Inflammatory macrophage treated with lipopolysaccharide for 1 hour (primary cell): Measurements from ENCODE around the gene DCC.

Source experiments
- DNase-seq, 2 donors: peaks; one replicate each; pipeline ENCODE4 v3.0.0-alpha.2; 2020 to 2022

The DCC gene

DNA sequence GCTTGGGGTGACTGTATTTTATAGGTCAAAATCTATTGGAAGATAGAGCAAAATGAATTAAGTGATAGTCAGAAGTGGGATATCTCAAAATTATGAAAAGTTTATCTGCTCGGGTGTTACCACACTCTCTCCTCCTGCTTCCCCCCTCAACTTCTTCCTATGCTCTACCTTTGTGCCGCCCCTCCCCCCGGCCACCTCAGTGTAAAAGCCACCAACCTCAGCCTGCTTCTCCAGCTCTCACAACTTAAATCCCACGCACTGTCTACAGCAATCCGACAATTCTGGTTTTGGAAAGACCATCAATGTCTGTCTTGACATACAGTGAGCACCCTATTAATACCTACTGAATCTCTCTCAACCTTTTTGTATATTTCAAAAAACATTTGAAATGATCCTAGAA, 164.6 kb downstream of the DCC start:
- DNase-seq, result no peak

DNA sequence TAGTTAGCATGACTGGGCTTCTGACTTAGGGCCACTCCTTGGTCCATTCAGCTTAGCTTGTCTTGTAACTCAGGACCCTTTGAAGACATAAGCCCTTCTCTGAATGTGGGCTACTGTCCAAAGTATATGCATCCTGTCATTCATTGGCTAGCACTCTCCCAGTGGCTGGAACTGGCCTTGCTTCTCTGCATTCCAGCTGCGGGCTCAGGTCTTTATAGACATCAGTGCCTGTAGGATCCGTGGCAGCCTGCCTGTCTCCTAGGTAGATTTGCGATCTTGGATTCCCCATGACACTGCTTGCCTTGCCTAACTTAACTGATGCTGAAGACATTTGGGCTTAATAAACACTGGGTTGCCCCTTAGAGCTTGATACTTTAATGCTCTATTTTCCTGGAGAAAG, 170.1 kb downstream of the DCC start:
- no peak for DNase-seq

DNA sequence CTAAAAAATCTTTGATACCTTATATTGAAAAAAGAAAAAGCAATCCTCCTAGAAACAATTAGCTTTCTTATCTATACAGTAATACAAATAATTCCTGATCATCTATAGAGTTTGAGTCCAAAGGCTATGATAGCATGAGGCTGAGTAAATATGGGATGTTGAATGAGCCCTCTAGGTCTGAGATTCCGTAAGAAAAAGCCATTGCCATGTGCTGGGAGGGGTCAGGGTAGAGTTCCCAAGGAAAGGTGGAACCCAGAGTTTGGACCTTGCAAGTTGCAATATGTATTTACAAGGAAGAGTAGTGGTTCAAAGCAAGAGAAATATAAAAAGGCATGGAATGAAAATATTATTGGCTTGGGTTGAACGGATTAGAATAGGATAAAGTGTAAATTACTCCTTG, 178.1 kb downstream of the DCC start:
- DNase-seq, result no peak

DNA sequence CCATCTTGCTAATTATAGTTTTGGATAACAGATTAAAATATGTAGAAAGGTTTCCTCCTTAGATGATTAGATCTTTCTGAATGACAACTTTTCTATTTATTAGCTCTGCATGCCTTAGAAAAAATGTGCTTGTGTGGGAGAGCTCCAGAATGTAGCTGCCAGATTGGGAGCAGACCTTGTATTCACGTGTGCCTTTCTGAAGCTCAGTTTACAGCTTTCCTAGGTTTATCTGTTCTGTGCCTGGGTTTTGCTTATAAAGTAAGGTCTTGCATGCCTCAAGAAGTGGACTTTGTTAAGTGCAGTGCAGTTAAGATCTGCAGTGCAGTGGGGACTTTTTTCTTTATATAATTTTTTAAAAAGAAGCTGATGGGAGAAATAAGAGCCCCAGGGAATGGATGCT, 179.0 kb downstream of the DCC start:
- DNase-seq, result no peak

DNA sequence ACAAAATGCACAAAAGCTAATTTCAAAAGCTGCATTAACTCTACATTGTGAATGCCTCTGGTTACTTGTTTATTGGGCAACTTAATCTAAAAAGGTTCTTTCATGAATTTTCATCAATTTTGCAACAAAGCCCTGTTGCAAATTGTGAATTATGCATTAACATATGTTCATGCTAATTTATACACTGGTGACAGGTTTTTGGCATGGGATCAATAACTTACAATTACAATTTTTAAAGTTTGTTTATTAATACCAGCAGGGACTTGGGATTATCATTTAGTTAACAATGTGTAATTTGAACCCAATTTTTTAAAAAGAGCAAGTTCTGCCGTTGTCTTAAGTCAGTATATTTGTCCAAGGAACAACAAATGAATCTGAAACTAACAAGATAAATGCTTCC, 183.6 kb downstream of the DCC start:
- no peak for DNase-seq

DNA sequence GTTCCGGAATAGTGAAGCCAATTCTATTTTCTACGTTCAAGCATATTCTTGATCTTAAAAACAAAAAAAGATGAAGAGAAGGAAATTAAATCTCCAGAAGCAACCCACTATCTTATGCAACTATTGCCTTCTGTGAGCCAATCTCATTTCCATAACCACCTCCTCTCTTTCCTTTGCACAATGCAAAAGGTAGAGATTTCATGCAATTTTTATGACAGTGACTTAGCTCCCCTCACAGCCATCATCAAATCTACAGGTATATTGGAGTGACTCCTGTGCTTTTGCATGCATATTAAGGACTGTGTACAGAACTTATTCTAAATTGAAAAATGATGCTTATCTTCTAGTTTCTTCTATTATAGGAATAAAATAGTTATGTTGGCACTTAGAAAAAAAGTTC, 191.8 kb downstream of the DCC start:
- no peak for DNase-seq

DNA sequence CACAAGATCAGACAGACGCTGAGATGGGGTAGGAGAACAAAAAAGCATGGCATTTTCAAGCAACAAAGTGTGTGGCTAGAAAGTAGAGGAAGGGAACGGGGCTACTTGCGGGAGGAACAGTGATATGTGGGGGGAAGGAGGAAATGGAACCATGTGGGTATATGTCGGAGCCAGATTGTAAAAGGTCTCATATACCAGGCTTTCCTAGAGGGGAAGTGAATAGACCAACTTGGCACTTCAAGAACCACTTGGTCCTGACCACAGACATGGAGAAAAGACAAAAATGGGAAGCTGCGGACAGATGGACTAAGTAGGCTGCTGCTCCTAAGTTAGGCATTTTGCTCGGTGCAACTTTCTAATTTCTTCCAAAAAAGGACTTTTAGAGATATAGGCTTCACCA, 196.0 kb downstream of the DCC start:
- DNase-seq, result no peak

DNA sequence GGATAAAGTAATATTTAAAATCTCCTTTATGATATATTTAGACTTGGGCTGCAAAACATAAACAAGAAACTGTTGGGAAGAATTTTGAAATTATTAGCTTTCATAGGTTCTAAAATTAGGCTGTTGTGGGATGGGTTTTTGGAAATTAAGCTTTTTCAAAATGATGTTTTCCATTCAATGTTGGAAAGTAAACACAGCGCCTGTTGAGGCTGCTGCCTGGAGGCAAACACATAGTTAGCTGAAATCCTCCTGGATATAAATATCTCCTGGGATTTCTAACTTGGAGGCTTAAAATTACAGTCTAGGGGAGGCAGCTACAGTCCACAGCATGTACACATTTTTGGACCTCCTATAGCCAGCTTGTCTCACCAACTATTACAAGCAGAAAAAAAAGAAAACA, 197.3 kb downstream of the DCC start:
- DNase-seq, result no peak

DNA sequence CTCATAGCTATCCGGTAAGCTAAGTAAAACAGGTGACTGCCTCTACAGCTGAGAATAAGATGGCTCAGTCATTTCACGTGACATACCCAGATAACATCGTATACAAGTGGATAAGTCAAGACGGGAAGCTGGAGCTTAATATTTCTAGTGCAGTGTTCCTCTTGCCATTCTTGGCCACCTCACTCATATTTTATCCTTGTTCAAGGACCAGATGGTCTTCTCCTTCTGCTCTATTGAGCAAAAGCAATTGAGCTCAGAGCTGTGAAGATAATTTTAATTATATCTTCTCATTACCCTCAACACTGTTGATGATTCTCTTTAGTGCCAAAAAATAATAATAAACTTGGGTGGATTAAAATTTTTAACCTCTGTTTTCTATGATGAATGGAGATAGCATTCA, 201.1 kb downstream of the DCC start:
- no peak for DNase-seq

DNA sequence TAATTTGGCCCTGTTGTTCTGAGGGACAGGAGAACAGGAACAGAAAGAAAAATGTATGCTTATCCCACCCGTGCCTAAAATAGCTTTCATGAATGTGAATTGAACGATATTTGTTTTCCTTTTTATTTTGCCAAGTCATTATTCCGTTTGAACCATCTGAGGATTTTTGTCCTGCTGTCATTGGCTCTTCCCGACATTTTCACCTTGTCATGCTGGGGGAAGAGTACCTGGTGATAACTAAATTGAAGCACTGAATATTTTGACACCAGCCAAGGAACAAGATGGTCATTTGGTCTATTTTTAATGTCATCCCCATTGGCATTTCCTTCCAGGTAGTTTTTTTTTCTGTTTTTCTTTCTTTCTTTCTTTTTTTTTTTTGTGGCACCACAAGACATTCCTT, 204.1 kb downstream of the DCC start:
- no peak for DNase-seq

DNA sequence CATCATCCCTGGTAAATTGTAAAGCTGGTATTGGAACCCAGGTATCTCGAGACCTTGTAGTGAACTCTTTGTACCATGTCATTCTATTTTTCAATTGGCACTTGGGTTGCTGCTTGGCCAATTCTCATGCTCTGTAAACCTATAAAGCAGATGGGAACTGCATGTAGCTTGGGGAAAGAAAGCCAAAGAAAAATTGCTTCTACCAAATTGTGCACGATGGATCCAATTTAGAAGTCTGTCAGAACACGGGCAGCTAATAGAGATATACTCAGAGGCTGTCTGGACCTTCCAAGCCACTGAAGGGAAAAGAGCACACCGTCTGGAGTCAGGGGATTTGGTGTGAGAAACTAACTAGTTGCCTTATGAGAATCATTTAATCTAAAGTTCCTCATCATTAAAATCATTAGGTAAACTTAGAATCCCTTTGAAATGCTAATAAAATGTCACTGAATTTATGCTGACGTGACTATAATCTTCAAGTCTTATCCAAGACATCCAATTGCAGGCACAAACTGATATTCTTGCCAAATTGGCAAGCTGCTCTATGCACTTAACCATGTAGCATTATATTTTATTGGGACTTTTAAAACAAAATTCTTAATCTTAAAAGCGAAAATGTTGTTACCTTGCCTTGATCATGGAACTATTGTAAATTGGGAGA, 206.8 kb downstream of the DCC start:
- DNase-seq, result no peak

DNA sequence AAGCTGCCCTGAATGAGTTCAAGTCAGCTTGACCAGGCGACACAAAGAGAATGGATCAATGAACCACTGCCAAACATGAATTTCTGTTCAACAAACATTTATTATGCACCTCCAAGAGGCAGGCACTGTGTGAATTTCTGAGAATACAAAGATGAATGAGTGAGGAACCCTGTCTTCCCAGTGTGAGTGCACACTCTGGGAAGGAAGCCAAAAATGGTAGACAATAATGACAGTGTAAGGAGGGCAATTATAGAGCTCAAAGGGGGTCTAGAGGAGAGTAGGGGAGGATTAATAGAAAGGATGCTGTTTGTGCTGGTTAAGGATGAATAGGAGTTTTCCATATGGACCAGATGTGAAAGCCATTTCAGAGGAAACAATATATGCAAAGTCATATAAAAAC, 213.4 kb downstream of the DCC start:
- DNase-seq, result no peak

DNA sequence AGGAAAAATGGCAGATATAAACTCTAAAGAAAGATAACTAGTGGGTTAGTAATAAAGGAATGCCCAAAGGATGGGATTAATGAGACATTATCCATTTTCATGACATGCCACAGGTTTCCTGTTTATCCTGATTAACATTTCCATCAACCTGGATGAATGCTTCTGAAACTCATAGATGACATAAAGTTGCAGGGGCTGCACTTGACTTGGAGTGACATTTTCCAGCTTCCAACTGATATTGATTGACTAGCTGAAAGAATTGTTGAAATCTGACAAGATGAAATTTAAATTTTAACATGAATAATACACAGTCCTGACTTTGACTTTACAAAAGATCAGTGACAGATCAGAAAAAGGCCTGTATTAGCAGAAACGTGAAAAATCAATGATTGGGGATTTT, 214.2 kb downstream of the DCC start:
- DNase-seq, result no peak

DNA sequence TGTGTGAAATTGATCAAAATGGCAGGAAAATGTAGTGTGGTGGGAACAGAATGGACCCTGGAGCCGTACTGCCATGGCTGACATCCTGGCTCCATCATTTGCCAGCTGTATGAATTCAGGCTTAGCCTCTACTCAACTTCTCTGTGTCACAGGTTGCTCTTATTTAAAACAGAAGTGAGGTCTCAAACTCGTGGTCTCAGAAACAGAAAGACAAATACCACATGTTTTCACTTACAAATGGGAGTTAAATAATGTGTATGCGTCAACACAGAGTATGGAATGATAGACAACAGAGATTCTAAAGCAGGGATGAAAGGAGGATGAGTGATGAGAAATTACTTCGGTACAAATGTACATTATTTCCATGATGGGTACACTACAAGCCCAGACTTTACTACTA, 227.4 kb downstream of the DCC start:
- DNase-seq, result no peak

DNA sequence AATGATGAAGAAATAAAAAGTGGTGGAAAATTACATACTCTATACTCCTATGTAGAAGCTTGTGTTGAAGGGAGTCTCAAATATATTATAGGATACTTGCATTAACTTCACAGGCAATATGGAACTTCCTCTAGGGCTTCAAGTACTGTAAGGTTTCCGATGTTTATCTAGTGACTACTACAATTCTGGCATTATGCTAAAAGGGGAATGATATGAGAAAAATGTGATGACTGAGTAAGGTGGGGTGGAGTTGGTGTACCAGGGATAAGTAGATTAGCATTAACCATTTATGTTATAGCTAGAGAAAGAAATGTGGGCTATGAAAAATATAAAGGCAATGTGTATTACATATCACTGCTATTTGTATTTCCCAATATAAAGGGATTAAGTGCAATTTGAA, 229.5 kb downstream of the DCC start:
- DNase-seq, result no peak

DNA sequence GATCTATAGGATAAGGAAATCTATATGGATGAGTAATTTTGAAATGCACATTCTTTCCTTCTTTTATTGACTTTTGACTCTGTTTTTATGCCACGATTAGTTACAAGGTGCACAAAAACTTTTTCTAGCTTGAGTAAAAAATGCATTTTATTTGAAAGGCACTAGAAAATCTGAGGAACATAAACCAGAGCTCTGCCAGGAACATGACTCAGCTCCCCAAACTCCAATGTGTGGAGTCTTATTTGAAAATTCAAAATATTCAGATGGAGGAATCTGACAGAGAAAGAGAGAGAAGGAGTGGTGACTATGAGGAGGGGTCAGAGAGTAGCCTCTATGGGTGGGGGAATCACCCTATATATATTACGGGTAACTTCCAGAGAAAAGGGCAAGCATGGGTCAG, 231.0 kb downstream of the DCC start:
- no peak for DNase-seq

DNA sequence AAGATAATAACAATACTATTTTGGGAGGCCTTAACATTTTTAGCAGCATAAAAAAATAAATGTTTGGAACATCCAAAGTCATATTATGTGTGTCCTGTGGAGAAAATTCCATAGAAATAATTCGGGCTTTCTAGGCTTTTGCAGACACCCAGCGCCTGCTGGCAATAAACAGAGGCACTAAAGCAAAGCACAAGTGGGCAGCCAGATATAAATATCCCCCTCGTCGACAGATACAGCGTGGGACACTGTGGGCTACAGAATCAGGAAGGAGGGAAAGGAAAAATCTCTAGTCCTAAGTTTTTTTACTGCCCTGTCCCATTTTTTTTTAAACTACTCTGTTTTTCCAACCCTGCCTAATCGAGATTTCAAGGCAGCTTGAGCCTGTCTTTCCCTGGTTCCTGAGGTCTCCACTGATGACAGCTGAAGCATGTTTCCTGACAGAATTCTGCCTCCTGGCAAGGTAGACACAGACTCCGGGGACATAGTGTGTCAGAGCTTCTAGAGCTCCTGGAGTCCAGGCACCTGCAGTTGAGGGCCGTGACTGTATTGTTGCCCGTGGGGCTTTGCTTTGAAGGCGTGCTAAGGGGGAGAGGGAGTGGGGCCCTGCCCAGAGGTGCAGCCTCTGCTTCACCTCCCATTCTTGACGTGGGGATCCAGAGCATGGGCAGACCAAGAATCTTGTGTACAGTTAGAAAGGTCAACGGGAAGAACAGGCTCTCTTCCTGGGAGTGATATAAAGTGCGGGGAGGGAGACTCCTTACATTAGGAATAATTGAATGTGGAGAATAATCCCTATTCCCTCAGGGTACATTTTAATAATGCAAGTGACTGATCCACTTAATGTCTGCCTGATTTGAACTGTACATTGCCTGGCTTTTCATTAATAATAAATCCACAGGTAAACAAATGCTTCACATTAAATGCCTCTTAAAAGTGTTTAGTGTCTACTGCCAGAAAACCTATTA, 232.3 kb downstream of the DCC start:
- no peak for DNase-seq

DNA sequence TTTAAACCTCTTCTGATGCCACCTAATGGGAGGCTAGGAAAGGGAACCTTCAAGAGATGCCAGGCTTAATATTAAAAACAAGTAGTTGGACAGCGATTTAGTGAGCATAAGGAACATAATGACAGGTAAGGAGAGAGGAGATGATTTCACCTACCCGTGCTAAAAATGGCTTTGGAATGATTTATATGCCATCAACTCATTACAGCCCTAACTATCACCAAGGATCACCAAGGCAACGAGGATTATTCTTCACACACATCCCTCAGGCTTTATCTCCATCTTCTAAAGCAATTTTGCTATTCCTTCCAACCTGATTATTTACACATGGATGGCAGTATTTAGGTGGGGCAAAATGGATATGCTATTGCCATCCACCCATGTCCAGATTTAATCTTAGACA, 237.8 kb downstream of the DCC start:
- no peak for DNase-seq

DNA sequence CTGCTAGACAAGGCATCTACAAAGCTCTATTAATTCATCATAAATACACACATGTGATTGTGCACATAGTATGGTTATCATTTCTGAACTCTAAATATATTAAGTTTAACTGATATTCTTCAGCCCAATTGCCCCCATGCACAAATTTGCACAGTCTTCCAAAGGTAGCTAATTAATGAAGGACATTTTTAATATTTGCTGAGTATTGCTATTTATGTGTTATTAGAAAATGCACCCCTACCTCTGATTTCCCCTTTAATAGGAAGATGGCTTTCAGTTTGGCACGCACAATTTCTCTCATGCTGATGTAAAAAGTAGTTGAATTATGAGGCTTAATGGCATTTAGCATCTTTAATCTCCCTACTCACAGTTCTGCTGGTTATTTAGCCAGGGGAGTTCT, 242.1 kb downstream of the DCC start:
- DNase-seq, result no peak

DNA sequence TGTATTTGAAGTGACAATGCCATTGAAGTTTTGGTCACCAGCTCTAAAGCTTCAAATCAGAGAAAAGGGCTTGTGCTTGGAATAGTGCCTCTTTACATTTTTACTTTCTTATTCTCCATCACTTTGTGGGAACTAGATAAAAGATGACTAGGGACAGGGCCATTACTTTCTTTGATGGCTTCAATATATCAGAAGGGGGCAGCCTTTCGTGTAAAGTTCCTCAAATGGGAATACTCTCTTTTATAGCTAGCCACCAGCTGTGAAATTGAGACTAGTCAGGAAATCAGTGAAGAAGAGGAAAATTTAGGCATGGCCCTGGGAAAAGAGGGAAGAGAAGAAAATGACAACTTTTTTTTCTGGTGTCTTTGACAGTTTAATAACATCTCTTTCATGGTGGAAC, 242.5 kb downstream of the DCC start:
- DNase-seq, result no peak

DNA sequence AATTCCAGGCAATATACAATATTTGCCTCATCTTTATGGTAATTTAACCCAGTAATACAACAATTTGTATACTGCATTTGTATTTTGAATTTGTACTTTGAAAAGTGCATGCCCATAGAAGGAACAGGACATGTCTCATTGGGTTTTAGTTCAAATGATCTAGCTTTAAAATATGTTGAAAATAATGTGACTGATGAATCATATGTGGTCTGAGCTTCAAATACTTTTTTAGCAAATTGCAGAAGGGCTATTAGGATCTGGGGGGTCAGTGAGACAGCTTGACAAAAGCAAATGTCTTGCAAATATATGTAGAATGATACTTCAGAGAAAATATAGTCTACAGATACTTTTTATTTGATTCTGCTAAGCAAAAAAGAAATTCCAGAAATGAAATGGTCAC, 248.9 kb downstream of the DCC start:
- no peak for DNase-seq

DNA sequence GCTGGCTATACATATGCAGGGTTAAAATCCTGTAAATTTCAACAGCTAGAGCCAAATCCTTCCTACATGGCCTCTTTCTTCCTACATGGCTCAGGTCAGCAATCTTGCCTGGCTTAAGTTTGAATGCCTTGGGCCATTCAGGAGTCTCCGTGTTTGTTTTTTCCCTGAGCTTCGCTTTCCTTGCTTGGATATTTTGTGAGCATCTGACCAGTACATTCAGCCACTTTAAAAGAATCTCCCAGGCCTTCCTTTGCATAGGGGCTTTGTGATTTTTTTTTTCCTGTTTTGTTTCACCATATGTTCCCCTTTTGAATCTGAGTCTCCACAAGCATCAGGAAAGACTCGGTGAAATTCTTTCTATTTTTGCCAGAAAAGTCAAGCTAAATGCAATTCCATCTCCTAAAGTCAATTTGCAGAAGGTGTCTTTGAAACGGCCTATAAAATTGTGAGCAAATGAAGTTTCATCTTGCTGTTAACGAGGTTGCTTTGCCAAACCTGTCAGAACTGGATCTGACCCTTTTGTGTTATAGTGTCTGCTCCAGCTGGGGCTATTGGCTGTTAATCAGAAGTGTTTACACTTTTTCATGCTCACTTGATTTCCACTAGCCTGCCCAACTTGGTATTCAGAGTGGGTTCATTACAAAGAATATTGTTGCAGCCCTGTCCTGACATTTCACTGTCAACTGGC, 256.9 kb downstream of the DCC start:
- DNase-seq, result no peak

DNA sequence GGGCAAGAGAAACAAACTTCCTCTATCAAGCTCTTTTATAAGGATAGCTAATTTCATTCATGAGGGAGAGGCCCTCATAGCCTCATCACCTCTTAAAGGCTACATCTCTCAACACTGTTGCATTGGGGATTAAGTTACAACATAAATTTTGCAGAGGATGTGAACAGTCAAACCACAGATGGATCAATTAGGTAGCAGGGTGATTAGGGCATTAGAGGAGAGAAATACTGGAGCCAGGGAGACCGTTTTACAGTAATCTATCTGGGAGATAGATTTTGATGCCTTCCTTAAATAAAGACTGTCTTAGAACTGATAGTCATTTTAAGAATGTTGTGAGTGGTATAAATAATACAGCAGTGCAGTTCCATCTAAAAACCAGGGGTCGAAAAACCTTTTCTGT, 258.9 kb downstream of the DCC start:
- no peak for DNase-seq

DNA sequence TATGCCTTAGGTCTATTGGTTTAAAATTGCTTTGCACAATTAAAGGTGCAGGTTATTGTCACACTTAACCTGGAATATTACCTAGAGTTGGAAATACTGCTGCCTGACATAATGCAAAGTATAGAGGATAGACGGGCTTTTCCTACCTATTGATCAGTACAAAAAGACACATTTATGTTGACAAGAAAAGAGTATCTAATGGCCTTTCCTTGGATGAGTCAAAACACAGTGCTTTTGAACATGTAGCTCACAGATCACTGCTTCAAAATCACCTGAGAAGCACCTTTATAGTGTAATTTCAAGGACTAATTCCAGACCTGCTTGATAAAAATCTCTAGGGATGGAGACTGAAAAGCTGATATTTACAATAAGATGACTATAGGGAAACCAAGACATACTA, 262.8 kb downstream of the DCC start:
- no peak for DNase-seq
